OCI-M2 (cell line): ENCODE results near the gene ABCA4.
"Not testable (repeated sequence)": the region's sequence is repeated elsewhere in the genome, so short reads cannot be mapped to it uniquely, and the experiment has no call there.

ENCODE experiments used
- DNase-seq: peaks from one replicate; lab custom pipeline; 2025; ENCODE audit not compliant: unreplicated experiment; lab: John Stamatoyannopoulos, UW

ABCA4 gene

DNA sequence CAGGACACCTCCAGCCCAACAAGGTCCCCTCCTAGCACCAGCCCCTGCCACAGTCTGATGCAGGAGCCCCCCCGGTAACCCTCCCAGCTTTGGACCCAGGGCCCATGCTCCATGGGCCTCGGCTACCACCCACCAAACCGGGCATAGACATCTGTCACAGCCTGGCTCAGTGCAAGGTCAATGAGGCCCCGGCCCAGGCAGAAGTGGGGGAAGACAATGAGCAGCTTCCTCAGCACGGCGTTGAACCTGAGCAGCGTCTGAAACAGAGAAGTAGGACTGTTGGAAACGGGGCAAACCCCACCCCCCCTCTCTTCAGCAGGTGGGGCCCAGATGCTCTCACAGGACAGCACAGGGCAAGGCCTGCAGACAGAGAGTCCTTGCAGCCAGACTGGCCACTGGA, 109.8 kb downstream of the ABCA4 start:
- no peak for DNase-seq

DNA sequence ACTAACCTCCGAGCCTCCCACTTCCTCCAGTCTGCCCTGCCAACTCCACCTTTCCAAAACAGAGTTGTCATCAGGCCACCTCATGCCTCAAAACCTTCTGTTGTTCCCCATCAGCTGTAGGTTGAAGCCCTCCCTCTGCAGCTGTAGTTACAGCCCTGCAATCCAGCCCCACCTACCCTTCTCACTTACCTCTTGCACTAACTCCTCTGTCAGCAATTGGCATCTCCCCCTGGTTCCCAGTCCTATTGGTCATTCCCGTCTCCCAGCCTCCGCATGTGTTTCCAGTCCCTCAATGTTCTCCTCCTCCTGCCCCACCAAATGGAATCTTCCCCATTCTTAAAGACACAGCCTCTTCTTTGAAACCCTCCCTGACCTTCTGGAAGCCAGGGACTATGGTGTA, 111.6 kb downstream of the ABCA4 start:
- DNase-seq, result no peak

DNA sequence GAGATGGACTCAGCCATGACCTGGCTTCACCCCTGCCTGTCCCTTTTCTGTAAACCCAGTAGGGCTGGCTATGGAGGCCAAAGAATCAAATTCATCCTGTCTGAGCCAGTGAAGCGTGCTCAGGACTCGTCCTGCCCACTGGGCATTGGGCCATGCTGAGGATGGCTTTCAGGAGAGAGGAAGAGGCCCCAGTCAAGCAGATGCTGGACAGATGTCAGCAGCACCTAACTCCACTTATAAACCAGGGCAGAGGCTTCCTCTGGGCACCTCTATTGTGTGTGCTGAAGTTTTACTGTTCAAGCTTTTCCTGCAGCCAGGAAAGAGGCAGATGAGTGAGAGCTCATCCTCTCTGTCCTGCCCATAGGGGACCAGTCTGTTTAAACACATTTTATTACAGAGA, 114.3 kb downstream of the ABCA4 start:
- no peak for DNase-seq

DNA sequence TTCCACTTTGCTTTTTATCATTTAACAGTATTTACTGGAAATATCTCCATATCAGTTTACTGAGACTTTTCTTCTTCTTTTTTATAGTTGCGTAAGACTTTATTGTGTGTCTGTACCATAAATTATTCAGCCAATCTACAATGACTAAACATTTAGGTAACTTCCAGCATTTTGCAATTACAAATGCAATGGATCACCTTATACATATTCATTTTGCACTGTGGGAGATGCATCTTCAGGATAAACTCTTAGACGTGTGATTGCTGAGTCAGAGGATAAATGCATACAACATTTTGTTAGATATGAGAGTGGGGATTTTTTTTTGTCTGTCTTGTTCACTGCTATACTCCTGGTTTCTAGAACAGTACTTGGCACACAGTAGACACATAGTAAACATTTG, 116.0 kb downstream of the ABCA4 start:
- no peak for DNase-seq

DNA sequence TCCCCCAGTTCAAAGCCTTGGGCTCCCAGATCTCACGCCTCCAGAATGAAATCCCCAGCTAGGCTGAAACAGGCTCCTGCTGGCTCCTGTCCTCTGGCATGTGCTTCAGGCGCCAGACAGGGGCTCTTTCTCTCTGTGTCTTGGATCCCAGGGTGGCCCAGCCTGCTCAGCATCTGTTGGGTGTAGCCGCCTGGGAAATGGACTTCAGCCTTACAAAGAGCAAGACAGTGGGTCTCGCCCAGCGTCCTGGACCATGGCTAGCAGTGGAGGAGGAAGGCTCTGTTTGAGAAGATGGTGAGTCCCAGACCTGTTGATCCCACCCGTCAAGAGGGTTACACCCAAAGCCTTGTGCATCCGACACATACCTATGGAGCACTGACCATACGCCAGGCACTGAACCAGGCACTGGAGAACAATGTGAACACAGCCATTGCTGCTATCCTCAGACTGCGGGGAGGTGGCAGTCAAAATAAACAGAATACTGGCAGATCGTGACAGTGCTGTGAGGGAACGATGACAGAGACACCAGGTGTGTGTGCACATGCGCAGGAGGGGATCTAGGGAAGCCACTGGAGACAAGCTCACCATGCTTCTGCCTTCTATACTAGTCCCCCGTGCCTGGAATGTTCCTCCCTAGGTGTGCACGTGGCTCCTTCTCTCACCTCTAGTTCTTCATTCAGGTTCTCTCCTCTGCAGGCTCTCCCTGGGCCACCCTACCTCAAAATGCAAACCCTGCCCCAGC, 118.7 kb downstream of the ABCA4 start:
- DNase-seq, result no peak

DNA sequence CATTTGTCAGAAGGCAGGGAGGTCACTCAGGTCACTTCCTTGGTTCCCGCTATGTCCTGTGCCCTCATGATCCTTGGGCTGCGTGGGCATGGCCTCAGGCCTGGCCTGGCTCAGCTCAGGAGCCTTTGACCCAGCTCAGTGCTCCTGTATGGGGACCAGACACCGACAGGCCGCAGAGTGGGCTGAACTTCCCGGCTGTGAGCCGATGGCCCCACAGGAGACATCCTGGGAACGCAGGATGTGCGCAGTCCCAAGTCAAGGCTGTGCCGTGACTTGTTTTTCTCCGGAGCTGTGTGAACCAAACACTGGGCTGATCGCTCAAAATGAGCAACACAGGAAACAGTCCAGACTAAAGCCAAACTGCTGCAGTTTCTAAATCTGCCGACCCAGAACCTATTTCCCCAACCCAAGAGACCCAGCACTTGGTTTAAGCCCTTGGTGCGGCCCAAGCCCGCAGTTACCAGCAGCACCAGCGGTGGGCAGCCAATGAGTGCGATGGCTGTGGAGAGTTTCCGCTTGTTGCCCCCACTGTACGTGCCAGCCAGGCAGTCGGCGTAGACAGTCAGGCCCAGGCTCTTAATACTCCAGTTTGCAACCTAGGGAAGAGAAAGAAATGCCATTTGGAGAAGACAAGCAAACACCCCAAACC, 119.4 kb downstream of the ABCA4 start:
- no peak for DNase-seq

DNA sequence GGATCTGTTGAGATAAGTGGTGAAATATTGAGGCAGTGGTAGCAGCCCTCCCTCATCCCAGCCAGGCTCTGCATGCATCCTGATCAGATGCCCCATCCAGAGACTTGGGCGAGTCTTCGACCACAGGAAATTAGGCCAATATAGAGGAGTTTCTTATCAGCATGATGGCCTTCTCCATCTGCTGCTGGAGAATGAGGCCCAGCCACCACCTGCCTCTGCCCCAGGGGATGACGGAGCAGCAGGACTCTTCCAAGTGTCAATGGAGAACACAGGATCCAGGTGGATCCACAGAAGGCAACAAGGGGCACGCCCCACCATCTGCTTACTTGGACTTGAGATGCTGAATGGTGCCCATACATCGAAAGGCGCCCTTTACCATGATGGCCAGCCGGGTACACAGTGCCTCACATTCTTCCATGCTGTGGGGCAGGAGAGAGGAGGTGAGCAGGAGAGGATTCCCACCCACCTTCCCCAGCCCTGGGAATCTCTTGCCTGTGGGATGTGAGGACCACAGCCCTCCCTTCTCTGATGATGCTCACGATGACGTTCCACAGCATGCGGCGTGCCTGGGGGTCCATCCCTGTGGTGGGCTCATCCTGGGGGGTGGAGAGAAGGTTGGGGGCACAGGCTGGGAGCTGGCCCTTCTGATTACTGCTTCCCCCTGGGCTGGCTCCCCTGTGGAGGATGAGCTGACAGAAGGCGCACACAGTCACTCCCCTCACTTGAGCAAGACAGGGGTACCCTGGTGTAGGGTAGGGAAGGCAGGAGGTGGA, 120.3 kb downstream of the ABCA4 start:
- DNase-seq, result no peak

DNA sequence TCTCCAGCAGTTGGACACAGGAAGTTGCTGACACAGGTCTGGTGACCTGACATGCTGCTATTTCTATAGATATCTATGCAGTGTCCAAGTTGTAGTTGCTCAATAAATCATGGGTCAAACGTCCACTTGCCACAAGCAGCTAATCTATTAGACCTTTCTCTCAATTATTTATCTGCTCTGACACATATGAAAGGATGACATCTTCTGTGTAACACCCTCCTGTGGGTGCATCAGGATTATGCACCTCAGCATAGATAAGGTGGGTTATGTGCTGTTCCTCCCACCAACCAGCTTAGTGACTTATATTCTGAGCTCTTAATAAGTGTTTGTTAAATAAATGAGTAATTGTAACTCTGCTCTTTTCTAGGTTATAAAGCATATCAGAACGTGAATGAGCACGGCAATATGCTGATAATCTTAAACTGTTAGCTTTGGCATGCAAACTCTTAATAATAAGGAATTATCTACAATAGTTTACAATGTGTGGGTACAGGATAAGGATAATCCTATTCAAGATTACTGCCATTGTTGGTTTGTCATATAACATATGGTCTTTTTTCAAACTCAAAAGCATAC, 121.0 kb downstream of the ABCA4 start:
- no peak for DNase-seq

DNA sequence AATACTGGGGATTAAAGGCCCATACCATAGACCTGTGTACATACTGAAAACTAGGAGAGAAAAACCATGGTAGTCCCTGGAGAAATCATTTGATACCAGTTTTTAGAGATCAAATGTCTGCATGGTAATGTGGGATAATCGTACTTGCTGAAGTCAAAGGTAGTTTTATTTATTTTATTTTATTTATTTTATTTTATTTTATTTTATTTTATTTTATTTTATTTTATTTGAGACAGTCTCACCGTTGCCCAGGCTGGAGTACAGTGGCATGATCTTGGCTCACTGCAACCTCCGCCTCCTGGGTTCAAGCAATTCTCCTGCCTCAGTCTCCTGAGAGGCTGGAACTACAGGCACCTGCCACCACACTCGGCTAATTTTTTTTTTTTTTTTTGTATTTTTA, 122.4 kb downstream of the ABCA4 start:
- not testable (repeated sequence) for DNase-seq

DNA sequence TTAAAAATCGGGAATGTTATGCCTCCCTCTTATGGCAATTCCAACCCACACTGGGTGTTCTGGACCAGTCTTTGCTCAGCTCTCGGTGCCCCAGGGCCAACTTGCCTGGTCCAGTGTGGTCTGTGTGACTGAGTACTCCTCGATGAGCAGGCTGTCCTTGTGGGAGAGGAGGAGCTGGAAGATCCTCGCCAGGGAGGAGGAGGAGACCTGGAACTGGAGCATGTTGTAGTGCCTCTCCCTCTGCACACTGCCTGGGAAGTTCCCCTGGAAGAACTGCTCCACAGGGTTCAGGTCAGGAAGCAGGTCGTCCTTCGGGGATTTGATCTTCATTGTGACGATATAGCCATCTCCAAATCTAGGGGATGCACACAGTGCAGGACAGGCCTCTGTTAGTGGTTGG, 123.2 kb downstream of the ABCA4 start:
- DNase-seq, result no peak

DNA sequence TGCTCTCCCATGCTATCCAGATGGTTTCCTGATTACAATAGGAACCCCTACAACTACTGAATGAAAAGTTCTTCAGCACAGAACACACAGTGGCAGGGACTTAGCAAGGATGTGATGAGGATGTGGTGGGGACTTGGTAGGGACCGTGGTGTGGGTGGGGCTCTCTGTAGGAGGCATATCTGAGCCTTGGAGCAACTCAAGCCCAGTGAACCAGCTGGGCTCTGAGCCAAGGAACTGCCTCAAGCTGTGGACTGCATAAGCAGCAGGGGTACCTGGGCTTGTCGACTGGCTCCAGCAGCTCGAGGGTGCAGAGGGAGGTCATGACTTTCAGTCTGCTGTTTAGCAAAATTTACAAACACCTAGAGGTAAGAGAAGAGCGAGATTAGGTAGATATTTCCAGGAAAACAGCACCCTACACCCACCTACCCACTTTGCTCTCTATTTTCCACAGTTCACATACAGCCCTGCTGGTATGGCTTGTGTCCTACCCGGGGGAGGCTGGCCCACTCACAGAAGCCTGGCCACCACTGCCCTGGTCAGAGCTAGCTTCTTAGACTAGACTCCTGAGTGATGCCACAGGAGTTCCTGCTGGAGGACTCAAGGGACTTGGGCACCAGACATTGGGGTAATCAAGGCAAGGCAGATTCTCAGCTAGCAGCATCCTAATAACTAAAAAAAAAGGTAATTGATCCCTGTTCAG, 125.0 kb downstream of the ABCA4 start:
- DNase-seq, result no peak

DNA sequence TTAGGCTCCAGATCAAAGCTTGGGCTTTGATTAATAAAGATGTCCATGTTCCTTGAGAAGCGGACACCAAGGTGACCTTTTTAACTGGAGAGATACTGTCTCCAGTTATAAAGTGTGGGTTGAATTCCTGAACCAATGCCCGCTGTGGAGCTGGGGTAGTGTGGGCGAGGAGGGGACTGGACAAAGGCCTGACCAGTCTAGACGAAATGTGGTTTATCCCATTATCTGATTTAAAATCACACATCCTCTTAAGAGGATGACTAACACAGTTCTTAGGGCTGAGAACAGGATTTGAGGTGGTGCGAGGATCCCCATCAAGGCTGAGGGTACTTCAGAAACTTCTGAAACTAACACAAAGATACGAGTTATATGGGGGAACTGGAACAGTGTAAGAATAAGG, 127.2 kb downstream of the ABCA4 start:
- no peak for DNase-seq

DNA sequence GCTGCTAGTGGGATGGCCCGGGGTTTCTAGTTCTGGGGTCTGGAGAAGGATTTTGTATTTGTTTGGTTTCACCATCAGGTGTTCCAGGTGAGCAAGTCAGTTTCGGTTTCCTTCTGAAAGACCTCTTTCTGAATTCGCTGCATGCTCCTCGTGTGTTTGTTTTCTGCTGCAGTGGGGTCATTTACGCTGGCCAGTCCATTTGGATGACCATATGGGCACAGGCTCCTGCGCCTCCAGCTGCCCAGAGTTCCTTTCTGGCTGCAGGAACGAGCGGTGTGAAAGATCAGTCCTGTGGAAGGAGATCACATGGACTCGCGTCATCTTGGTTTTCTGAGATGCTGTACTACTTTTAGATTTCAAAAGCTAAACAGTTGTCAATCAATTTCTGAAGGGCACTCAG, 128.0 kb downstream of the ABCA4 start:
- no peak for DNase-seq

DNA sequence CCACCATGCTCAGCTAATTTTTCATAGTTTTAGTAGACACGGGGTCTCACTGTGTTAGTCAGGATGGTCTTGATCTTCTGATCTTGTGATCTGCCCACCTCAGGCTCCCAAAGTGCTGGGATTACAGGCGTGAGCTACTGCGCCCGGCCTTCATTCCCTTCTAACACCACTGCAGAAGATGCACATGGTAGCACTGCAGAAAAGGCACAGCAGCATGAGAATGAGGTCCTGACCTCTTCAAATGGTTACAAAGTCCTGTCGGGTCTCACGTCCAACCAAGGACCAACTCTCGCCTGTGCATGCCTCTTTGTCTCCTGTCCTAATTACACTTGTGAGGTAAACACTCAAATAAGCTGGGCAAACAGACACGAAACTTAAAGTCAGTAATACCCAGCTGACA, 128.8 kb downstream of the ABCA4 start:
- DNase-seq, result no peak

DNA sequence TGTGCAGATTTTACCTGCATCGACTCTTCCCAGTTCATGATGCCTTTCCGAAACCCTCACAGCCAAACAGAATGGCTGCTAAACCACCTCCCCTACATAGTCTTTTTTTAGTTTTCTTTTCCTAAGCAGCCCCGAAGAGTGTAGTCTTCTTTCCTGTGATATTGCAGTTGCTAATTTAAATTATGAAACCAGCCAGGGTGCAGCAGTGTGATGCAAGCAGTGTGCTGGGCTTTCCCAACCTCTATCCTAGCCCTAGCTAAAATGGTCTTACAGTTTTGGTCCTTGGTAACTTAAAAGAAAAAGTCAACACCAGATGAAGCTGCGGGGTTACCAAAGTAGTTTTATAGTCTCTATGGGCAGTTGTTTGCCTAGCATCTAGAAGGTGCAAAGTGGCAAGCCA, 129.7 kb downstream of the ABCA4 start:
- DNase-seq, result no peak

DNA sequence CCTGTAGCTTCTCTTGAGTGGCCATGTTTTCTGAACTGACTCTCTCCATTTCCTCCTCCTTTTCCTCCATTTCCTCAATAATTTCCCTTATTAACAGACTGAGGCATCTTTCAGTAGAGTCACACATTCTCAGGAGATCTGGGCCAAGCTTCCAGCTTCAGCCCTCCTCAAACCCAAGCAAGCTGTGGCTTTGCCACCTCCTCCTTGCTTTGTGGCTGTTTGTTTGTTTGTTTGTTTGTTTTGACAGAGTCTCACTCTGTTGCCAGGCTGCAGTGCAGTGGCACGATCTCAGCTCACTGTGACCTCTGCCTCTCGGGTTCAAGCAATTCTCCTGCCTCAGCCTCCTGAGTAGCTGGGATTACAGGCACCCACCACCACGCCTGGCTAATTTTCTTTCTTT, 130.5 kb downstream of the ABCA4 start:
- DNase-seq, result not testable (repeated sequence)

DNA sequence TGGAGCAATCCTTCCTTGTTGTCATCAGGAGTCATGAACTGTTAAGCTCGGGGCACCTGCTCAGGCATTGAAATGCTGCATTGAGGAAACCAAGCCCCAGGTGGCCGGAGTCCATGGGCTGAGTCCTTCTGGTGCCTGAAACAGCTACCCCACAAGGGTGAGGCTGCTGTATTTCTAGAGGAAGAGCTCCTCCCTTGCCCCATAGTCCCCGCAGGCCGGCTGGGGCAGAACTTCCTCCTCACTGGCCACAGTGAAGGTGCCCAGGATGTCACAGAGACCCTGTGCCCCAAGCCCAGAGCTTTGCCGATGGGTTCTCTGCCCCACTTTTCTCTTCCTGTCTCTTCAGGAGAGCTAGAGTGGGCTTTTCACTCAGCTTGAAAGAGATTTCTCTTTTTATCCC, 130.9 kb downstream of the ABCA4 start:
- DNase-seq, result no peak

DNA sequence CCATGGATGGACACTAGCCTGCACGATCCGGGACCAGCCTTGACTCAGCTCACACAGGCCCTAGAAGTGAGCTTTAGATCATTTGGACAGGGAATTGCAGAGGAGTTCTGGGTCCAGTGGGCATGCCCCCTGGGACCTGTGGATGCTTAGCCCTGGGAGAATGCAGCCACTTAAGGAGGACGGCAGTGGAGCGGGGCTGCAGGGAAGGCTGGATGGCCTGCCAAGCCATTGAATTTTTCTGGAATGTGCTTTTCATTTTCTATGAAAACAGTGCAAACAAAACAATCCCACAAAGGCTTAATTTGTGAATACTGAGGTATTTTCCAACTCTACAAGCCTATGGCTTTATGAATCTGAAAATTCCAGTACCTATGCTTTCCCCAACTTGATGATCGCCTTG, 131.3 kb downstream of the ABCA4 start:
- DNase-seq, result no peak

DNA sequence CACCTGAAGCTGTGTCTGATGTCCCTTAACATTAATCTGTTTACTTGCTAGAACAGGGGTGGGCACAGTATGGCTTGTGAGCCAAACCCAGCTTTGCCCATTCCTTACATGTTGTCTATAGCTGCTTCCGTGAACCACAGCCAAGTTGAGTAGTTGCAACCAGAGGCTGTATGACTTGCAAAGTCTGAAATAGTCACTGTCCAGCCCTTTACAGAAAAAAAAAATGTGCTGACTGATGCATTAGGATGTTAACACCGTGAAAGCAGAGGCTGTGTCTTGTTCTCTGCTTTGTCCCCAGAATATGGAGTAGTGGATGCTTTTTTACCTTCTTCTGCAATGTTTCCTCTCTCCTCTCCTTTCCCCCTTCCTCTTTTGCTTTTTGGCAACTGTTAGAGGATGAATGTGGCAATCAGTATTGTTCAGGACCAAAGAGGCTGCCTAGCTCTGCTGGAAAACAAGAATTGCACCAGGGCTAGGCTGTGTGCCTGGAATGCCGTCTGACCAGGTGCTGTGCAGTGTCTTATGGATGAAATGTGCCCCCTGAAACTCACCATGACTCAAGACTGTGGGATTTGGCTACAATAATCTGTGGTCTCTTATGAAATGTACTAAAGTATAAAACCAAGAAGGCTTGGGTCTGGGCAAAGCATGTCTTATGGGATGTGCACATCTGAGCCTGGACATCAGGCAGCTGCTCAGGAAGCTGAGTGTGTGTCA, 132.2 kb downstream of the ABCA4 start:
- no peak for DNase-seq

DNA sequence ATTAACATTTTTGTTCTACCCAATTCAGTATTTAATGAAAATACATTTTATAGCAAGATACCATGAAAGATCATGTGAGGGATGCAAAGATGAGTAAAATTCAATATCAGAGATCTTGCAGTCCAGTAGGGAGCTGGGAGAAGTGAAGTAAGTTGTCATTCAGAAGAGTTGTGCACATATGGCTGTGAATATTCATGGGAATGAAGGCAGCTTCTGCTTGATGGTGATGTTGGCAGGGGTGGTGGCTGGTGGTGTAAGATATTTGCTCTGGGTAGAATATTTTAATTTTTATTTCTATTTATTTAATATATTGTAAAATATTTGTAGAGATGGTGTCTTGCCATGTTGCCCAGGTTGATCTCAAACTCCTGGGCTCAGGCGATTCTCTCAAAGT, 139.7 kb downstream of the ABCA4 start:
- no peak for DNase-seq
